ENCODE measurements around the gene SARM1.

SARM1 gene

DNA sequence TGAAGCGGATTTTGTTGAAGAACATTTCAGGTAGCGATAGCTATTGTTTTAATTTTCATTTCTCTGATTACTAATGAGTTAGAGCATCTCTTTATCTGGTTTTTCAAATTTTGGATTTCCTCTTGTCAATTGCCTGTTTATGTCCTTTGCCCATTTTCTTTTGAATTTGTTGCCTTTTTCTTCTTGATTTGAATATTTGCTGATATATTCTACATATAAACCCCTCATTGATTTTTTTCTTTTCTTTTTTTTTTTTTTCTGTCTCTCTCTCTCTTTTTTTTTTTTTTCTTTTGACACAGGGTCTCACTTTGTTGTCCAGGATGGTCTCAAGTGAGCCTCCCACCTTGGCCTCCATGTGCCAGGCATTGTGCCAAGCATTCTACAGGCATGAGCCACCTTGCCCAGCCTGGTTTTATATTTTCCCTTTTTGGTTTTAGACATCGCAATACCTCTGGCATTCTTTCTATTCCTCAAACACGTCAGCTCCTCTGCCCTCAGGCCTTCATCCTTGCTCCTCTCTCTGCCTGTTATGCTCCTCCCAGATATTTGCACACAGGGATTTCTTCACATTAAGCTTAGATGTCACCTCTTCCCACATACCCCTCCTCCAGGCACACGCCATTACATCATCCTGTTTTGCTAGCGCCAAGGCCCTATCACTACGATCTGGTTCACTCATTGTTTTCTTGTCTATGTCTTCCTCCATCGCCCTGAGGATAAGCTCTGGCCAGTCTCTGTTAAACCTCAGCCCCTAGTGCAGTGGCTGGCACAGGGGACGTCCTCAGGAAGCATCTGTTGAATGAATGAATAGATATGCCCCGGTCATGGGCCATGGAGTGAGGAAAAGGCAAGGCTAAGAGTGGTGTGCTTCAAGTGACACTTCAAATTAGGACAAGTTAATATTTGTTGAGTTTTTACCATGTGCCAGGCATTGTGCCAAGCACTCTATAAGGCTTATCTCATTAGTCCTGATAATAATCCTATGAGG, 8.6 kb downstream of the SARM1 start:
- DNase-seq (ENCODE audit: low spot score) = no peak
- Histone ChIP-seq H3K4me3 (no peak overlapping the region), H3K27ac (no peak overlapping the region)
- TF ChIP-seq CTCF (IDR thresholded peaks at IDR 0.05) = no peak

DNA sequence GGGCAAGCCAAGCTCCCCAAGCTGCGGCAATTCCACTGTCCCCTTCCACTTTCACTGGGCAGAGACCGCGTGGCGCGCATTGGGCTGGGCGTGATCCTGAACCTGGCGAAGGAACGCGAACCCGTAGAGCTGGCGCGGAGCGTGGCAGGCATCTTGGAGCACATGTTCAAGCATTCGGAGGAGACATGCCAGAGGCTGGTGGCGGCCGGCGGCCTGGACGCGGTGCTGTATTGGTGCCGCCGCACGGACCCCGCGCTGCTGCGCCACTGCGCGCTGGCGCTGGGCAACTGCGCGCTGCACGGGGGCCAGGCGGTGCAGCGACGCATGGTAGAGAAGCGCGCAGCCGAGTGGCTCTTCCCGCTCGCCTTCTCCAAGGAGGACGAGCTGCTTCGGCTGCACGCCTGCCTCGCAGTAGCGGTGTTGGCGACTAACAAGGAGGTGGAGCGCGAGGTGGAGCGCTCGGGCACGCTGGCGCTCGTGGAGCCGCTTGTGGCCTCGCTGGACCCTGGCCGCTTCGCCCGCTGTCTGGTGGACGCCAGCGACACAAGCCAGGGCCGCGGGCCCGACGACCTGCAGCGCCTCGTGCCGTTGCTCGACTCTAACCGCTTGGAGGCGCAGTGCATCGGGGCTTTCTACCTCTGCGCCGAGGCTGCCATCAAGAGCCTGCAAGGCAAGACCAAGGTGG, 9.8 kb downstream of the SARM1 start:
- DNase-seq (ENCODE audit: low spot score) = no peak
- no peak for TF ChIP-seq CTCF (IDR thresholded peaks at IDR 0.05)
- no peak overlapping the region for H3K4me3 ChIP-seq
- H3K27ac ChIP-seq = no peak overlapping the region

DNA sequence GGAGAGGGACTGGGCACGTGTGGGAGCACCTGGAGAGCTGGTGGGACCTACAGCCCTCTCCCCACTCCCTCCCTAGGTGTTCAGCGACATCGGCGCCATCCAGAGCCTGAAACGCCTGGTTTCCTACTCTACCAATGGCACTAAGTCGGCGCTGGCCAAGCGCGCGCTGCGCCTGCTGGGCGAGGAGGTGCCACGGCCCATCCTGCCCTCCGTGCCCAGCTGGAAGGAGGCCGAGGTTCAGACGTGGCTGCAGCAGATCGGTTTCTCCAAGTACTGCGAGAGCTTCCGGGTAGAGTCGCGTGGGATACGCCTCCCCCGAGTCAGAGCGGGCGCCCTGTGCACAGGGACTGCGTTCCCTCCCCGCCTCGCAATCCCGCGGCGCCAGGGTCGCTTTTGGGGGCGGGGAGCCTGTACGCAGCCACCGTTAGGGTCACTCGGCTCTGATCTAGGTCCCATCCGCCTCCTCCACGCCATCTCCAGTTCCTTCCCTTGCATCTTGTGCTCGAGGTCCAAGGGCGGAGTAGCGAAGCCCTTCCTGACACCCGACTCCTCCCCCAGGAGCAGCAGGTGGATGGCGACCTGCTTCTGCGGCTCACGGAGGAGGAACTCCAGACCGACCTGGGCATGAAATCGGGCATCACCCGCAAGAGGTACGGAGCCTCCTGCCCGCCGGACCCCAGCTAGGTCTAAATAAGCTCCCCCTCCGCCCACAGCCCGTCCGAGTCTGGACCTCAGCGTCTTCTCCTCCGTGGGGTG, 13.0 kb downstream of the SARM1 start:
- H3K4me3 ChIP-seq = peak overlapping the region; percentile 65
- no peak for TF ChIP-seq CTCF (IDR thresholded peaks at IDR 0.05)
- H3K27ac ChIP-seq = no peak overlapping the region
- DNase-seq (ENCODE audit: low spot score) = no peak

GRCh38 chr17:28385037-28385400, 13.5 kb downstream of the SARM1 start:
- no peak for DNase-seq (ENCODE audit: low spot score)
- TF ChIP-seq CTCF (IDR thresholded peaks at IDR 0.05) = no peak
- H3K4me3 ChIP-seq = peak overlapping the region; percentile 65
- no peak overlapping the region for H3K27ac ChIP-seq

- no peak for DNase-seq (ENCODE audit: low spot score)
- Histone ChIP-seq H3K27ac (no peak overlapping the region), H3K4me3 (peak overlapping the region; percentile 65)
Measured at GRCh38 chr17:28385406-28385805, 13.9 kb downstream of the SARM1 start.

DNA sequence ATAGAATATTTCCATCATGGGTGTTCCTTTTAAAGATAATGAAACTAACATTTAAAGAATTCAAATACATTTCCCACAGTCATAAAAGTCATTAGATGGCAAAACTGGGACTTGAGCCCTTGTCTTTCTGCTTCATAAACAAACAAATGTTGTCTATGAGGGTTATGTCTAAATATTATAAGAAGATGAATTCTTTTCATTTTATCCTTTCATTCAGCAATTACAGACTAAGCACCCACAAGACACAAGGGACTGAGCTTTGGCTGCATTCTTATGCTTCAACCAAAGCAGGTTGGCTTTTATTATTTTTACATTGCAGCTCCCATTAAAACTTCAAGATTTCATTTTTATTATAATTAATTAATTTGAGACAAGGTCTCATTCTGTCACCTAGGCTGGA, 14.9 kb downstream of the SARM1 start:
- TF ChIP-seq CTCF (IDR thresholded peaks at IDR 0.05) = no peak
- Histone ChIP-seq H3K4me3 (no peak overlapping the region), H3K27ac (no peak overlapping the region)
- no peak for DNase-seq (ENCODE audit: low spot score)

More at GRCh38 chr17:28385406-28385805, 13.9 kb downstream of the SARM1 start:
- TF ChIP-seq CTCF (IDR thresholded peaks at IDR 0.05) = no peak
